HG02938 (cell line): ENCODE results near the gene PQBP1.
"Not testable (repeated sequence)": the region's sequence is repeated elsewhere in the genome, so short reads cannot be mapped to it uniquely, and the experiment has no call there.

ENCODE experiments used
- ATAC-seq: cut with Tn5 transposase; IDR thresholded peaks from one replicate; pipeline ENCODE4 v1.9.1; 2021; ENCODE audit warnings: mild to moderate bottlenecking, moderate library complexity; ENCODE audit not compliant: unreplicated experiment

Gene PQBP1, protein sequence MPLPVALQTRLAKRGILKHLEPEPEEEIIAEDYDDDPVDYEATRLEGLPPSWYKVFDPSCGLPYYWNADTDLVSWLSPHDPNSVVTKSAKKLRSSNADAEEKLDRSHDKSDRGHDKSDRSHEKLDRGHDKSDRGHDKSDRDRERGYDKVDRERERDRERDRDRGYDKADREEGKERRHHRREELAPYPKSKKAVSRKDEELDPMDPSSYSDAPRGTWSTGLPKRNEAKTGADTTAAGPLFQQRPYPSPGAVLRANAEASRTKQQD

GRCh38 chrX:48897625-48898306 lies at the start of gene PQBP1, which contains the start of gene TIMM17B:
PQBP1 (plus strand) TSS chrX:48897930; CDS start chrX:48898510, 580 bp downstream.
TIMM17B (minus strand) TSS chrX:48897768; CDS start chrX:48897749, 19 bp downstream.
- peak; percentile 77 for ATAC-seq

- ATAC-seq: no peak
Observed at GRCh38 chrX:48848847-48849246, 48.9 kb upstream of the PQBP1 start.

DNA sequence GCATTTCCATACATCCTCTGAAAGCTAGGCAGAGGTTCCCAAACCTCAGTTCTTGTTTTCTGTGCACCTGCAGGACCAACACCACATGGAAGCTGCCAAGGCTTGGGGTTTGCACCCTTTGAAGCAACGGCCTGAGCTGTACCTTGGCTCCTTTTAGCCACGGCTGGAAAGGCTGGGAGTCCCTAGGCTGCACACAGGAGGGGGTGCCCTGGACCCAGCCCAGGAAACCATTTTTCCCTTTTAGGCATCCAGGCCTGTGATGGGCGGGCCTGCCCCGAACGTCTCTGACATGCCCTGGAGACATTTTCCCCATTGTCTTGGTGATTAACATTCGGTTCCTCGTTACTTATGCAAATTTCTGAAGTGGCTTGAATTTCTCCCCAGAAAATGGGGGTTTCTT lies 44.9 kb upstream of the PQBP1 start:
- no peak for ATAC-seq

DNA sequence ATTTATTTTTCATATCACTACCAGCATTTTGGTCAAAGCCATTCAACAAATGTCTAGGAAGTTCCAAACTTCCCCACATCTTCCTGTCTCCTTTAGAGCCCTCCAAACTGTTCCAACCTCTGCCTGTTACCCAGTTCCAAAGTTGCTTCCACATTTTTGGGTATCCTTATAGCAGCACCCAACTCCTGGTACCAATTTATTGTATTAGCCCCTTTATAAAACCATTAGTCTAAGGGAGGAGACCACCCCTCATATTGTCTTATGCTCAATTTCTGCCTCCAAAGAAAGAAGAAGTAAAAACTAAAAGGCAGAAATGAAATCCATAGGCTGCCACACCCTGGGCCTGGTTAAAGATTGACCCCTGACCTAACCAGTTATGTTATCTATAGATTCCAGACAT lies 44.2 kb upstream of the PQBP1 start:
- not testable (repeated sequence) for ATAC-seq

GRCh38 chrX:48854121-48854804 lies 43.5 kb upstream of the PQBP1 start:
- ATAC-seq: not testable (repeated sequence)

GRCh38 chrX:48854898-48855297 lies 42.8 kb upstream of the PQBP1 start:
- no peak for ATAC-seq

DNA sequence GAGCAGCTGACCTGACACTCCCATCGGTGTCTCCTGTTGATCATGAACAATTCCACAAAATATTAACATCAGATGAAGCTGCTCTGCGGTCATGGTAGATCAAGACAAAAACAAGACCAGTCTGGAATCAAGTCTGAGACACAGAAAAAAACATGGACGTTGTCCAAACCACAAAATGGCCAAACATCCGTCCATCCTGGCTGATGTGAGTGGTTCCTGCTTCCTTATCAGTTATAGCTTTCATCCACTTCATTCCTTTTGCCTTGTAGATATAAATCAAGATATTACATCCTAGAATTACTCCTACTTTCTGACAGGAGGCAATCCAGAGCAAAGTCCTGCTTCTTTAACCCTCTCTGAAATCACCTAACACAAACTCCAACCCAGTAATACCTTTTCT lies 33.5 kb upstream of the PQBP1 start:
- ATAC-seq: no peak

- ATAC-seq: not testable (repeated sequence)
Observed at GRCh38 chrX:48872017-48872416, 25.7 kb upstream of the PQBP1 start.

- ATAC-seq: not testable (repeated sequence)
Observed at GRCh38 chrX:48876944-48877343, 20.8 kb upstream of the PQBP1 start.

DNA sequence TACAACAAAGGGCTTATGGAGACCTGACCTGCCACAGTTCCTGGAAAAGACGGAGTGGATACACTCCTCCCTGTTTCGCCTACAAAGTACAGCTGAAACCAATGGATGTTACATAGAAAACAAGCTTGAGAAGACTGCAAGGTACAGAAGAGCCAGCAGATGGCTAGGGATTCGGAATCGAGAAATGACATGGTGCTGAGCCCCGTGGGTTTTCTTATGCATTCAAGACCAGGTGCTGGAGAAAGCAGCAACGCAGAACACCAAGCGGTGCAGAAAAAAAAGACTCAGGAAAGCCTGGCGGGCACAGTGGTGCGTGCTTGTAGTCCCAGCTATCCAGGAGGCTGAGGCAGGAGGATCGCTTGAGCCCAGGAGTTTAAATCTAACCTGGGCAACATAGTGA lies 14.0 kb upstream of the PQBP1 start:
- no peak for ATAC-seq

DNA sequence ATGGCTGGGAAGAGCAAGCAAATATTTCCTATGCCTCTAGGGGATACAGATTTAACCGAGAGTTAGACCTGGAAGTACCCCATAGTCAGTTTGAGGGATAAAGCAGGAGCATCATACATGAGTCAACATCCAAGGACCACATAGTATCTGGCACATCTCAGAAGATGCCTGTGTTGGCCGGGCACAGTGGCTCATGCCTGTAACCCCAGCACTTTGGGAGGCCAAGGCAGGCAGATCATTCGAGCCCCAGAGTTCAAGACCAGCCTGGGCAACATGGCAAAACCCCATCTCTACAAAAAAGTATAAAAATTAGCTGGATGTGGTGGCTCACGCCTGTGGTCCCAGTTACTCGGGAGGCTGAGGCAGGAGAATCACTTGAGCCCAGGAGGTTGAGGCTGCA lies 11.1 kb upstream of the PQBP1 start:
- ATAC-seq: not testable (repeated sequence)

GRCh38 chrX:48890296-48890925 lies 7.3 kb upstream of the PQBP1 start:
- ATAC-seq: peak; percentile 6

- peak; percentile 30 for ATAC-seq
Observed at GRCh38 chrX:48890934-48891401, 6.8 kb upstream of the PQBP1 start.

DNA sequence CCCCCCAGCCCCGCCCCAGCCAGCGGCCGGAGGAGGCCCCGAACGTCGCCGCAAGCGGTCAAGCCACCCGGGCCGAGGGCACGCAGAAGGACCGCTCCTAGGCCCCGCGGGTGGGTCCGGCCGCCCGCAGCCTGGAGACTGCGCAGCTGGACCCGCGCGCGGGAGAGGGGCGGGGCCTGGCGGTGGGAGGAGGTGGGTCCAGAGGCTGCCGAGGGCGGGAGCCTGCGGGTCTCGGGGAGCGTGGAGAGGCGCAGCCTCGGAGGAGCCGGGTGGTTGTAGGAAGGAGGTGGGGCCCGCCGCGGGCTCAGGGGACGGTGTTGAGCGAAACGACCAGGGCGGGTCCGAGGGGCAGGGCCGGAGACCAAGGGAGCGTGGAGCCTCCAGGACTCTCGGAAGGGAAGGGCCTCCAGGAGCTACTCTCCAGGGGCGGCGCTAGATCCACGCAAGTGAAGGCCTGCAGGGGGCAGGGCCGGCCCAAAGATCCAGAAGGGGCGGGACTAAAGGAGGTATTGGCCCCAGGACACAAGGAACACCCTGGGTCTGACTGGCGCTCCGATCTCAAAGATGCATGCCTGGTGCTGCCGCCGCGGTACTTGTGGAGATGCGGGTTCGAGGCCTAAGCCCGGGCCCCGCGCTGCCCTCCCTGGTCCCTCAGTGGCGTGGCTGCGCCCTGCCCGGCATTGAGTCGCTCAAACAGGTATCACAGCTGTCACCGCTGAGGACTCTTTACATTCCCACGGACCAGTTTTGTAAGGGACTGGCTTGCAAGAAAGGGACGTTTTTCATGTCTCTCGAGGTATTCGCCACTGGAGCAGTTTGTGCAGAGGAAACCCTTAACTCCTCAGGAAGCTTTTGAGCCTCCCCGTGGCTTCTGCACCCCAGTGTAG lies 6.1 kb upstream of the PQBP1 start:
- peak; percentile 73 for ATAC-seq

DNA sequence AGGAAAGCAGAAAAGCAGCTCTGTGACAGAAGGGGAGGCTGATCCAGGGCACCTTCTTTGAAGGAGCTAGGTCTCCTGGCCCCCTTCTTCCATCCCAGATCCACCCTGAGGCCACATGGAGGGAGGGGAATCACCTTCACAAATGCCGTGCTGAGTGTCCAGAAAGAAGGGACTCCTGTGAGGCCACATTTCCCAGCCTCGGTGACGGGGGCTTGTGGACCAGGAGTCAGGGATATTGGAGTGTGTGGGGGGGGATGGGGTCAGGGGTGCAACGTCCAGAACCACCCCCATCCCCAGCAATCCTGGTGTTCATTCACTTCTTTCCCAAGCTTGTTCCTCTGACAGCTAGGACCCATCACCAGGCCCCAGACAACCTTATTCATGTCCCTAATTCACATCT lies 4.8 kb upstream of the PQBP1 start:
- ATAC-seq: no peak

DNA sequence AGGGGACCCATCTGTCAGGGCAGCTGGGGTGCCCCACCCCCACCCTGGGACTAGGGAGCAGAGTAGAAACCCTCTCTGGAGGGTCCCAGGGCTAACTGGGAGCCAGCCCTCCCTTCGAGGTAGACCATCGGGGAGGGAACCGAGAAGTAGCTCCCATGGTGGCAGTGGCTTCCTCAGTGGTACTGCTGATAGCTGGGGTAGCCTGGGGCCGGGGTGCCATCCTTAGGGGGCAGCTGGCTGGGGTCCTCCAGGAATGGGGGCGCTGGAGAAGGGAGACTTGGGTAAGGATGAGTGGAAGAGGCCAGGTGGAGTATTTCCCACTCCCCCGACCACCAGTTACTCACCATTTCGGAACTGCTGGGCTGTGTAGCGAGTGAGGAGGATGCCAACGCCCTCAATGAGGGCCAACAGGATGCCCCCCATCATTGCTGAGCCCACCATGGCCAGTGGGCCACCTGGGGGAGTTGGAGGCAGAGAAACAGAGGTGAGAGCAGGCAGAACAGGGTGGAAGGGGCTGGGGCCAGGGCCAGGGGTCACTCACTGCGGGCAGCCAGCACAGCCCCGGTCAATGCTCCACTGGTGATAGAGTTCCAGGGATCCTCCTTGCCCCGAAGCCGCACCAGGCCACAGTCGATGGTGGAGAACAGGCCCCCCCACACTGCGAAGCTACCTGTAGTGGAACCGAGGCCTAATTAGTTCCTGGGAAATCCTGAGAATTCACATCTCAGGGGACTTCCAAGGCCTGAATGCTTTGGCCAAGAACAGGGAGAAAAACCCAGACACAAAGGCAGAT lies 4.0 kb upstream of the PQBP1 start:
- ATAC-seq: no peak

DNA sequence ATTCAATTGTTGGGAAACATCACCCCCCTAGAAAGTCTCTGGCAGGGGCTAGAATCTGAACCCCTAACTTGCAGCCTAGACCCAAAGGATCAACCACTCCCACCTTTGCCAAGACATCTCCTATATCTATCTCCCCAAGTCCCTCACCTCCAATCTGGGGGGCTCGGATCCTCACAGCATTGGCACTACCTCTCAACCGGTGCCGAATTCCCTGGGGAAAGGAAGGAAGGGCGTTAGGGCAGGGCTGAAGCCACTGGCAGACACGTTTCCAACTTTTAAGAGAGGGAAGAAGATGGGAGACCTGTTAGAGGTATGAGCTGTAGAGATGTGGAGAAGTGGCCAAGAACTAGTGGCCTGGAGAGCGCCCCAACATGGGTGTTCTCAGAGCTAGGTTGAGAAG lies 2.8 kb upstream of the PQBP1 start:
- no peak for ATAC-seq

DNA sequence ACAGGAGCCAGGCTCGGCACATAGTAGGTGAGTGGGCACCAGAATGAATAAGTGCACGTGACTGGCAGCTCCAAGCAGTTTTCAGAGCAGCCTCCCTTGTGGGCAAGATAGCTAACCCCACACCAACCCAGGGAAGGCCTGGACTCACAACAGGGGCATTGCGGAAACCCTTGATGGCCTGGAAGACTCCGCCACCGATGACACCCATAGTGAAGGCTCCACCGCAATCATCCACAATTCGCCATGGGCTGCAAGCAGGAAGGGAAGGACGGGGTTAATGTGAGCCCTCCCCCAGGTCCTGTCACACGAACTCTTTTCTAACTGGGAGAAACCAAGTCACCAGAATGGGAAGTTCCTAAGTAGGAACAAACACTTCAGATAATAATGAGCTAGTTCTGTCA lies 1.1 kb upstream of the PQBP1 start:
- no peak for ATAC-seq

DNA sequence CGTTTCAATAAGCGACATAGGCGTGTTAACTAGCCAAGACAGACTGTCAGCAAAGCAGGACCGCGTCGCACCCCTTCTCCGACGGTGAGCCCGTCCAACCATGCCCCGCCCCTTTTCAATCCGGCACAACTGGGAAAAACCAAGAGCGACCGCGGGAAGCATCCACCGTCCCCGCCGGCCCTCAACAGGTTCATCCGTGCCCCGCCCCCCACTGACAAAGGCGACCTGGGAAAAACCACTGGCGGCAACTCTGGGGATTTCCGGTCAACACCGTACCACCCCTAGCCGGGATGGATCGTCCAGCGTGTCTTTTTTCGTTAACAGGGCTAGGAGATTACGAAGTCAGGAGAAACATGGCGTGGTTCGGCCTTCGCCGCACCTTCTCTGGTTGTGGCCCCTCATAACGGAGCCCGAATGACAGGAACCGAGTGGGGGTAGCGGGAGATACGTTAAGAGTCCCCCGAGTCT lies 539 bp upstream of the PQBP1 start:
- peak; percentile 17 for ATAC-seq

- no peak for ATAC-seq
Observed at GRCh38 chrX:48899078-48899410, 1.3 kb downstream of the PQBP1 start.
